GM21526 (cell line): Measurements from ENCODE around the gene ANKRD44.

Experiments used
- ATAC-seq: cut with Tn5 transposase; IDR thresholded peaks from one replicate; pipeline ENCODE4 v1.9.1; 2021; ENCODE audit warnings: moderate library complexity; ENCODE audit not compliant: unreplicated experiment, low FRiP score

Gene ANKRD44

GRCh38 chr2:197294260-197294659, 16.3 kb downstream of the ANKRD44 start:
- peak; percentile 39 for ATAC-seq

DNA sequence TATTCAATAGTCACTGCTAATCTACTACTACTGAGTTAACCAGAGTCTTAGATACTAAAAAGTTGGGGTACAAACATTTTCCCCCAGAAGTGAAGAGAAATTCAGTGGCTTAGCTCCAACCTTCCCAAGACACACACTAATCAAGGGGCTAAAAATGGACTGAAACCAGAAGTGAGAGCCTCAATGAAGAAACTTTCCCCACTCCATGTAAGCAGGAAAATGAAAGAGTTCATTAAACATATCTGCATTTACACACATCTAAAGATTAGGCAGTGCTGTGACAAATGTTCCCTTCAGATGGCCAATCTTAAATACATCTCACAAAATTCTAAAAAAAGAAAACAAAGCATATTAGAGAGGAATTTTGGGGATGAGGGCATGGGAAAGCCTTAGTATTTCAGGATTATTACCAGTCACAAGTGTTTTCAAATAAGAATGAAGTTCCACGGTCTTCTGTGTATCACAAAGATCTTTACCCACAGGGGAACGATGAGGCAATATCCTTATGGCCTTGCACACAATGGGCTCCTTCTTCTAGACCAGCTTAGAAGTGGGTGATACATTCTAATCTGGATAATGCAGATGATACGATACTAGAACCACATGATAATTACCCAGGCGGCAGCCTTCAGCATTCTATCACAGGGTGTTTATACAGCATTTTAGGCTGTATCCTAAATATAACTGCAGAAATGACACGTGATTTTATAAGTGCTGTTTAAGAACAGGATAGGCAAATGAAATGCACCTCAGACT, 17.1 kb downstream of the ANKRD44 start:
- peak; percentile 31 for ATAC-seq

- peak; percentile 28 for ATAC-seq
These were observed 18.0 kb downstream of the ANKRD44 start for GRCh38 chr2:197292619-197293018.

DNA sequence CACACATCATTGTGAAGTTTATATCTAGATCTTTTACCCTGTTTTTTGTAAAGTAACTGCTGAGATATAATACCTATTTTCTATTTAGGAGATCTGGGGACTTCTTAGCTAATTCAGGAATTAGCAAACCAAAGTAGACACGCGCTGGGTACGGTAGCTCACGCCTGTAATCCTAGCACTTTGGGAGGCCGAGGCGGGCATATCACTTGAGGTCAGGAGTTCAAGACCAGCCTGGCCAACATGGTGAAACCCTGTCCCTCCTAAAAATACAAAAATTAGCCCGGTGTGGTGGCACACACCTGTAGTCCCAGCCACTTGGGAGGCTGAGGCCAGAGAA, 23.0 kb downstream of the ANKRD44 start:
- ATAC-seq: peak; percentile 10

- peak; percentile 93 for ATAC-seq
These were observed 23.6 kb downstream of the ANKRD44 start for GRCh38 chr2:197286805-197287595.

DNA sequence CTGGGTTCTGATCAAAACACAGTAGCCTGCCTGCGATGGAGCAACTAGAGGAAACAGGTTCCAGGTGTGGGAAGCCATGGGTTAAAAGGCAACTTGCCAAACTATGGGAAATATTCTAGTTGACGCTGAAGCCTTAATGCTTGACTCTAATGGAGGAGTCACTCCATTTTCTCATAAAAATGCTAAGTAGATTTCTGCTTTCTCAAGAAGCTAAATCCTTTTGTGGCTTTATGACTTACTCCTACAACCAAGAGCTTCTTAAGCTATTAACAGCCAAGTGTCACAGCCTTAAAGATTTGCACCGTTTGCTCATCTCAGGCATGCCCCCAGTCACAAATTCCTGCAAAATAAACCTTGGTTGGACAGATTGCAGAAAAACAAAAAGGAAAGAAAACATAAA, 25.2 kb downstream of the ANKRD44 start:
- ATAC-seq: no peak

DNA sequence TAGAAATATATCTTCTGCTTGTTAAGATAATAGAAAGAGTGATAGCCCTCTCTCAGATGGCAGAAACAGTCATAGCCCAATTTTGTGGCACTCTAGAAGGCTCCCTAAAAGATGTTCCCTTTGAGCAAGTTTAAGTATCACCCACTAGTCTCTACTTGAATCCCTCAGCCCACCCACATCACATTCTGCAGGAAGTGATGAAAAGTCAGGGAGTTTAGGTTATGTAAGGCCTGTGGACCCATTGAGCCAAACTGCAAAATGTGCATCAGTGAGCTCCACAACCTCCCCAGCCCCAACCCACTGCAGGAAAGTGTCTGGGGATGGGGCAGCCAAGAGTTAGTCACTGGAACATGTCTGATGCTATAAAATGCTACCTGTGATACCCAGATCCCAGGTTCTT, 25.6 kb downstream of the ANKRD44 start:
- no peak for ATAC-seq

- ATAC-seq: no peak
These were observed 29.2 kb downstream of the ANKRD44 start for GRCh38 chr2:197281421-197281820.

DNA sequence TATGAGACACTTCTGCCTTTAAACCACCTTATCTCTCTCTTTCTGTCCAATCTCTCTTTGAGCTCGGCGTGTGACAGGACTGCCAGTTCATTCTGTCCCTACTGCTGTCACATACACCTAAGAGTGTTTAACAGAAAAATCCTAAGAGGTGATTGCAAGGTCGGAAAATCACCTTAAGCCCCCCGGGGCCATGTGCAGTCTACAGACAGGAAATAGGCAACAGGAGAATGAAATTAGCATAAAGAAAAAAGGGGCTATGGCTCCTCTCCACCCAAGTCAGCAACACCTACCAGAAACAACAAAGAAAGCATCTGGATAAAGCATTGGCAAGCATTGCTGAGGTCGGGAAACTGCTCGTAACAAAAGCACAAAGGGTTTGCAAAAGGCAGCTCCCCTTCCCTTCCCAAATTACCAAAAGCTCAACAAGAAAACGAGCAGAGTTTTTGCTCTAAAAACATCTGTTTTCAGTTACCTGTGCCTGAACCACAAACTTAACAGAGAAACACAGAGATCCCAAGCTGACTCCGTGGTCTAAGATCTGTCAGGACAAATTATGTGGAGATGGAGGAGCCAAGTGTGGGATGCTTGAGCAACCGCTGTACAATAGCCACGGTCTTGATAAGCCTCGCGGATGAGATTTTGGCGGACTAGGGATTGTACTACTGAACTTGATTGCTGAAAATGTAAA, 30.4 kb downstream of the ANKRD44 start:
- ATAC-seq: no peak

DNA sequence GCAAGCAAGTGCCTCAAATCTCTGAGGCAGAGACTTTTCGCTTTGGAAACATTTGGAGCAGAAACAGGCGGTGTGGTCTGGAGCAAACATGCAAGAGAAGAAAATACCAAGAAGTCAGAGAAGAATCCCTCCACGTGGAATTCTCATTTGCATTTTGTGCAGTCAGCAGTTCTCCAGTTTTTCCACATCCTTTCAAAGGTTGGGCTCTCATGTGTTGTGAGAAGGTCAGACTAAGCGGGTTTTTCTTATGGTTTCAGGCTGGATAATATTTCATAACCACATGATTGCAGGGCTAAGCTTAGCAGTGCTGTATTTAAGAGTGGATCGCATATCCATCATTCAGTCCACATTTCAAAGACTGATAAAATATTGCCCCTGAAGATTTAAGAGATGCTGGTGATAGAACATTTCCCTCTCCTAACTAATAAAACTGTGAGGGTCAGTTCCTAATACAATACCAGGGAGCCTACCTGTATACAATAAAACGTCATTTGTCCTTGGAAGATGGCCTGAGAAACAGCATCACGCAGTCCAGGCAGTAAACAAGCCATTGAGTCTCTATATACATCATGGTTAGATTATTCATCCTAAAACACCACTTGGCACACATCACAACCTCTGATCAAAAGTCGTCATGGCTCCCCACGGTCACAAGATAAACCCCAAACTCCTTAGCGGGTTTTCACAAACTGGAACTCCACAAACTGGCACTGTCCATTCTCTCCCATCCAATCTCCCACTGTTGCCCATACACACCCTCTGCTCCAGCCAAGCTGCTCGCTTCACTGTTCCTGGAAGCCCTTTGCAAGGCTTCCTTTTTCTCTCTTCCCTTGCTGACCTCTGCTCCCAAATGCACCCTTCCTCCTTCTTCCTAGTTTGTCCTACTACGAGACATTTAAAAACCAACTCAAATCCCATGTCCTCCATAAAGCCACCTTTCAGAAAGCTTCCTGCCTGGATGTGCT, 31.5 kb downstream of the ANKRD44 start:
- ATAC-seq: no peak

GRCh38 chr2:197277794-197278193, 32.8 kb downstream of the ANKRD44 start:
- no peak for ATAC-seq

DNA sequence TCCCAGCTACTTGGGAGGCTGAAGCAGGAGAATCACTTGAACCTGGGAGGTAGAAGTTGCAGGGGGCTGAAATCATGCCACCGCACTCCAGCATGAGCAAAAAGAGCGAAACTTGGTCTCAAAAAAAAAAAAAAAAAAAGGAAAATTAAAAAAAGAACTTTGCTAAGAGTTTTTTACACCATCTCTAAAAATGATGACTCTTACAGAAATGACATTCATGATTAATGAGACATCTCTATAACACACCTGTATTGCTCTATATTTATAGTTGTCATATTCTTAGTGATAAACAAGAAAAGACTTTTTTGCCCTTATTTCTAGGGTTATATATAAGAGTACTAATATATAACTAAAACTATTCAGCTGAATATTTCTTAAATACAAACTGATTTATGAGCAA, 34.4 kb downstream of the ANKRD44 start:
- ATAC-seq: no peak

DNA sequence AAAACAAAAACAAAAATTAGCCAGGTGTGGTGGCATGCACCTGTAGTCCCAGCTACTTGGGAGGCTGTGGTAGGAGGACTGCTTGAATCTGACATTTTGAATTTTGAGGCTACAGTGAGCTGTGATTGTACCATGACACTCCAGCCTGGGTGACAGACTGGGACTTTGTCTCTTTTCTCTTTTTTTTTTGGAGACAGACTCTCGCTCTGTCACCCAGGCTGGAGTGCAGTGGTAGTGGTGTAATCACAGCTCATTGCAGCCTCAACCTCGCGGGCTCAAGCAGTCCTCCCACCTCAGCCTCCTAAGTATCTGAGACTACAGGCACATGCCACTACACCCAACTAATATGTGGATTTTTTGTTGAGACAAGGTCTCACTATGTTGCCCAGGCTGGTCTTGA, 35.6 kb downstream of the ANKRD44 start:
- ATAC-seq: no peak

GRCh38 chr2:197274349-197274748, 36.2 kb downstream of the ANKRD44 start:
- no peak for ATAC-seq

- no peak for ATAC-seq
These were observed 37.1 kb downstream of the ANKRD44 start for GRCh38 chr2:197273485-197273884.

DNA sequence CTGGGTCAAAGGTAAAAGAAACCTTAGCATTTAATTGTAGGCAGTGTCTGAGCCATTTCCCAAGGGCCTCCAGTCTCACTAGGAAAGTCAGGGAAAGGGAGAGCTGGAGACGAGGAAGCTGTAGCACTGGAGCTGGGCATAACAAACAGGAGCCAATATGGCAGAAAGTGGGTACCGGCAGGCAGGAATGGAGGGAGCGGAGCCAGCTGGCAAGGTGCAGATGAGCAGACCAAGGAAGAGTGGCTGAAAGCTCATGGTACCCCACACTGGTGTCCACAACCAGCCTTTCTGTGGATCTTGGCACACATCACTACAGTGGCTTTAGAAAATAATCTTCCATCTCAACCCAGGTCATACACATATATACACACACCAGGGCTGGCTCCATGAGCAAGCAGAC, 40.0 kb downstream of the ANKRD44 start:
- ATAC-seq: no peak

DNA sequence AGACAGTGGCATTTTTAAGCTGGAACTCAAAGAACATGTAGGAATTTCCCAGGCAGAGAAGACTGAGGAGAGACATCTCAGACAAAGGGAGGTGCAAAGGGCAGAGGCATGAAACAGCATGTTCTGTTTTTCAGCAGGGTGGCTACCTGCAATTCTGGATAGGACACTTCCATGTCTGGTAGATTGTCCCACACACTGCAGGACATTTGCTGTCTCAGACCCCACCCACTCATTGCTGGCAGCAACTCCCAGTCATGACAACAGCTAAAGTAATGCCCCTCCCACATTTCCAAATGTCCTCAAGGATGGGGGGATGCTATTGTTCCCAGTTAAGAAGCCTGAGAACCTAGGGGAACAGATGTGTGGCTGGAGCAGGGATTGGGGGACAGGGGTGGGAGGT, 40.8 kb downstream of the ANKRD44 start:
- no peak for ATAC-seq

DNA sequence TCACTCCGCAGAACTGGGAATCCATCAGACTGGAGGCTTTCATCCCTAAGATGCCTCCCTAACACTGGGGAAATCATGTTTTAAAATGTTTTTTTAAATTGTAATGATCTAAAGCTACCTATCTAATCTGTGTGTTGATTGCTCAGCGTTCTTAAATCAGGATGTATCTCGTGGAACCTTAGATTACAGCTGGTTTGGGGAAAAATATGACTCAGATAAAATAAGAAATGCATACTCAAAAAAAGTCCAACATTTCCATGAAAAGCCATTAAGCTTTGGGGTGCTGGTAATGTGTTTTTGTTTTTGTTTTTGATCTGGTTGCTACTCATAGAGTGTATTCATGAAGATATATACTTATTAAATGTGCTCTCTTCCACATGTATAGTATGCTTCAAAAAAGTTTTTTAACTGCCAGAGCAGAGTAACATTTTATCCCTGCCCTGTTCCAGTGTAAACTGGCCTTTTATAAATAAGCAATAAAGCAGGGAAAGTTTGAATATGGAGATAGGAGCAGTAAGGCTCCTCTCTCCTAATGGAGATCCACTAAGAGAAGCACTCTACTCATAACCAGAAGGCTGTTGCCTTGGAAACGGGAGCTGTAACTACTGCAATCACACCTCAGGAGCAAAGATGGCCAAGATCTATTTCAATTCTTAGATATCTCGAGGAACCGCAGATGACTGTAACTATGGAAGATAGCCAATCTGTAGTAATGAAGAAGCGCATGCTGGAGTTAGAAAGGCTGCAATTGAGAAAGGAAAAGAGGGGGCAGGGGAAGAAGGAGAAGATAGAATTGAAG, 41.6 kb downstream of the ANKRD44 start:
- ATAC-seq: no peak

- no peak for ATAC-seq
These were observed 44.1 kb downstream of the ANKRD44 start for GRCh38 chr2:197266477-197266876.

GRCh38 chr2:197265924-197266323, 44.7 kb downstream of the ANKRD44 start:
- no peak for ATAC-seq
